ENCODE data around the gene FAM236D. TPM values are rescaled to one million over a fixed set of nuclear protein-coding genes. Genes with fewer than 3 reads are reported as not detected.

FAM236D gene
- total RNA-seq = not detected in 2 replicates

GRCh38 chrX:72808110-72808509, at the start of gene FAM236D:
TSS of gene FAM236D (minus strand) at chrX:72808210. CDS start at chrX:72808110, 100 bp downstream.

GRCh38 chrX:72782560-72782959, 25.4 kb downstream of the FAM236D start, which contains the start of gene FAM236B:
TSS of gene FAM236B (minus strand) at chrX:72782660. CDS start at chrX:72782560, 100 bp downstream.

GRCh38 chrX:72776653-72777466, 31.1 kb downstream of the FAM236D start, which contains the start of gene DMRTC1B:
TSS of gene DMRTC1B (plus strand) at chrX:72776890. CDS start at chrX:72845136, 68,246 bp downstream.

Other genes starting within 250 kb of the FAM236D start
- gene HDAC8, start 235.4 kb downstream of the FAM236D start, total RNA-seq = 20.2 and 37.4 TPM in 2 replicates
- 1.9 and 7.4 TPM in 2 replicates for gene PHKA1, start 93.9 kb downstream of the FAM236D start, total RNA-seq
- not detected in 2 replicates for gene DMRTC1B, start 31.3 kb downstream of the FAM236D start, total RNA-seq
- gene FAM236B, start 25.6 kb downstream of the FAM236D start, total RNA-seq = not detected in 2 replicates
- gene FAM236C, start 104.4 kb upstream of the FAM236D start, total RNA-seq = not detected in 2 replicates
- not detected in 2 replicates for gene FAM236A, start 130.0 kb upstream of the FAM236D start, total RNA-seq
- gene DMRTC1, start 135.6 kb upstream of the FAM236D start, total RNA-seq = not detected in 2 replicates
- not detected in 2 replicates for gene PABPC1L2B, start 194.7 kb upstream of the FAM236D start, total RNA-seq

Measured in bladder microvascular endothelial cell (primary cell).